Keratinocyte (primary cell): ENCODE results near the gene FMNL2. TPM values are rescaled to one million over a fixed set of nuclear protein-coding genes. Genes with fewer than 3 reads are reported as not detected.

Experiments
- DNase-seq: peaks from one replicate; pipeline ENCODE4 v3.0.0-alpha.2; 2011; ENCODE audit warnings: low read depth, missing footprints, low spot score
- FAIRE-seq: peaks from 2 replicates; lab custom pipeline; 2011; peaks lifted over from hg19 to GRCh38; lab: Jason Lieb, UNC
- H2AFZ ChIP-seq: 2 replicates; pipeline ENCODE4 v1.6.0; 2012; ENCODE audit warnings: low read length, control low read depth, inconsistent platforms; ENCODE audit not compliant: control insufficient read depth
- H3K27ac ChIP-seq: 2 replicates; pipeline ENCODE4 v1.5.1; 2011; ENCODE audit warnings: low read length; ENCODE audit not compliant: control insufficient read depth, insufficient read depth
- H3K27me3 ChIP-seq: 3 replicates; pipeline ENCODE4 v1.6.0; 2011; ENCODE audit warnings: low read length; ENCODE audit not compliant: control insufficient read depth, insufficient read depth; ENCODE audit errors: extremely low read depth
- H3K36me3 ChIP-seq, 2 experiments: 2 replicates in 1 of 2; 3 replicates in 1 of 2; pipeline ENCODE4 v1.5.1; 2011; ENCODE audit warnings: low read length in 2 of 2, mild to moderate bottlenecking in 1 of 2; ENCODE audit not compliant: control insufficient read depth in 2 of 2, insufficient read depth in 2 of 2; ENCODE audit errors: extremely low read depth in 1 of 2
- H3K4me1 ChIP-seq: 3 replicates; pipeline ENCODE4 v1.5.1; 2011; ENCODE audit warnings: low read length; ENCODE audit not compliant: control insufficient read depth, insufficient read depth; ENCODE audit errors: extremely low read depth
- H3K4me2 ChIP-seq: 3 replicates; pipeline ENCODE4 v1.6.0; 2011; ENCODE audit warnings: low read depth, low read length; ENCODE audit not compliant: control insufficient read depth, insufficient read depth; ENCODE audit errors: extremely low read depth
- H3K4me3 ChIP-seq, 3 experiments: fragments of 200-600 bp in 1 of 3; sonication (generic) in 1 of 3; 2 replicates in 2 of 3; 3 replicates in 1 of 3; pipeline ENCODE4 v1.5.1; 2011 to 2016; ENCODE audit warnings: low read length in 3 of 3, mild to moderate bottlenecking in 3 of 3, control low read depth in 2 of 3, inconsistent platforms in 1 of 3, low read depth in 1 of 3, mixed read lengths in 1 of 3, mixed run types in 1 of 3, moderate library complexity in 1 of 3; ENCODE audit not compliant: control insufficient read depth in 2 of 3, insufficient read depth in 2 of 3; ENCODE audit errors: extremely low read depth in 1 of 3
- H3K79me2 ChIP-seq: 2 replicates; pipeline ENCODE4 v1.6.0; 2012; ENCODE audit warnings: low read length; ENCODE audit not compliant: control insufficient read depth, insufficient read depth
- H3K9ac ChIP-seq: 3 replicates; pipeline ENCODE4 v1.6.0; 2011; ENCODE audit warnings: low read length; ENCODE audit not compliant: control insufficient read depth, insufficient read depth; ENCODE audit errors: extremely low read depth
- H3K9me1 ChIP-seq: 3 replicates; pipeline ENCODE4 v1.6.0; 2011; ENCODE audit warnings: low read length; ENCODE audit not compliant: control insufficient read depth, insufficient read depth; ENCODE audit errors: extremely low read depth
- H3K9me3 ChIP-seq: 2 replicates; pipeline ENCODE4 v1.5.1; 2012; ENCODE audit warnings: low read depth, low read length; ENCODE audit not compliant: control insufficient read depth
- H4K20me1 ChIP-seq: 3 replicates; pipeline ENCODE4 v1.6.0; 2011; ENCODE audit warnings: low read length; ENCODE audit not compliant: control insufficient read depth, insufficient read depth; ENCODE audit errors: extremely low read depth
- EZH2 ChIP-seq: IDR thresholded peaks from one replicate; pipeline ENCODE4 v1.6.1; 2012; ENCODE audit warnings: inconsistent platforms, mild to moderate bottlenecking, low read length, moderate library complexity
- dilution Hi-C: fragments of 300-500 bp; cut with MboI; formaldehyde crosslinking; loops from one replicate; pipeline ENCODE4 v1.7.0; 2020; ENCODE audit warnings: low sequenced_read_pairs; ENCODE audit not compliant: extremely low pct_ligation_motif_present
- polyA plus RNA-seq, 5 experiments: library from polyadenylated mRNA; depleted of rRNA in 3 of 5; stranded (reverse) in 3 of 5; stranded (forward) in 1 of 5; unstranded in 1 of 5; fragments of >200 nt; gene quantifications; 1 replicate in 1 of 5; 2 replicates in 3 of 5; 3 replicates in 1 of 5; pipeline versions ENCODE4 v1.2.1 to v1.2.3, GENCODE V29; 2011 to 2012; ENCODE audit warnings: missing spikeins in 2 of 5, low read depth in 1 of 5, low replicate concordance in 1 of 5
- TF ChIP-seq, protein P1 (sequence below), 3 experiments: IDR thresholded peaks in 1 of 3; conservative IDR thresholded peaks in 1 of 3; optimal IDR thresholded peaks in 1 of 3; 2 replicates in 2 of 3; 3 replicates in 1 of 3; pipeline versions ENCODE3 to v1.5.1; 2011; ENCODE audit warnings: low read length in 3 of 3, mild to moderate bottlenecking in 3 of 3, moderate library complexity in 2 of 3, control low read depth in 1 of 3, inconsistent platforms in 1 of 3; ENCODE audit not compliant: insufficient read depth in 2 of 3; ENCODE audit errors: extremely low read depth in 1 of 3

Gene FMNL2
- polyA plus RNA-seq, 1 donor (not counting 4 experiments of a cell fraction or from before 2014, with no cell fraction given): 62.7 TPM

DNA sequence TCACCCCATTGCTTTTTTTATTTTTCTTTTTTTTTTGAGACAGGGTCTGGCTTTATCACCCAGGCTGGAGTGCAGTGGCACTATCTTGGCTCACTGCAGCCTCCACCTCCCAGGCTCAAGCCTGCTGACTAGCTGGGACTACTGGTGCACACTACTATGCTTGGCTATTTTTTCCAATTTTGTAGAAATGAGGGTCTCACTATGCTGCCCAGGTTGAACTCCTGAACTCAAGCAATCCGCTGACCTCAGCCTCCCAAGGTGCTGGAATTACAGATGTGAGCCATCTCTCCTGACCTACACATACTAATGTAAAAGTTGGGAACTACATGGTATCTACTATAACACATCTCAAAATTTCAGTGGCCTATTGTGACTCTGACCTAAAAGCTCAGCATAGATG is 101.2 kb downstream of the FMNL2 start:
- Histone ChIP-seq H3K9ac (no peak overlapping the region), H3K9me1 (peaks cover 2% of the 10 kb centered on the region), H2AFZ (no peak overlapping the region), H3K27me3 (no peaks in the 10 kb centered on the region), H3K4me1 (peaks cover 54% of the 10 kb centered on the region), H3K36me3 (no peaks in the 10 kb centered on the region), H4K20me1 (no peaks in the 10 kb centered on the region), H3K79me2 (peaks cover 84% of the 10 kb centered on the region), H3K4me3 (no peak overlapping the region), H3K9me3 (no peaks in the 10 kb centered on the region), H3K4me2 (no peak overlapping the region), H3K27ac (no peak overlapping the region)
- dilution Hi-C loops: no loop called here
- TF ChIP-seq EZH2: no peak
- TF ChIP-seq, protein P1, sequence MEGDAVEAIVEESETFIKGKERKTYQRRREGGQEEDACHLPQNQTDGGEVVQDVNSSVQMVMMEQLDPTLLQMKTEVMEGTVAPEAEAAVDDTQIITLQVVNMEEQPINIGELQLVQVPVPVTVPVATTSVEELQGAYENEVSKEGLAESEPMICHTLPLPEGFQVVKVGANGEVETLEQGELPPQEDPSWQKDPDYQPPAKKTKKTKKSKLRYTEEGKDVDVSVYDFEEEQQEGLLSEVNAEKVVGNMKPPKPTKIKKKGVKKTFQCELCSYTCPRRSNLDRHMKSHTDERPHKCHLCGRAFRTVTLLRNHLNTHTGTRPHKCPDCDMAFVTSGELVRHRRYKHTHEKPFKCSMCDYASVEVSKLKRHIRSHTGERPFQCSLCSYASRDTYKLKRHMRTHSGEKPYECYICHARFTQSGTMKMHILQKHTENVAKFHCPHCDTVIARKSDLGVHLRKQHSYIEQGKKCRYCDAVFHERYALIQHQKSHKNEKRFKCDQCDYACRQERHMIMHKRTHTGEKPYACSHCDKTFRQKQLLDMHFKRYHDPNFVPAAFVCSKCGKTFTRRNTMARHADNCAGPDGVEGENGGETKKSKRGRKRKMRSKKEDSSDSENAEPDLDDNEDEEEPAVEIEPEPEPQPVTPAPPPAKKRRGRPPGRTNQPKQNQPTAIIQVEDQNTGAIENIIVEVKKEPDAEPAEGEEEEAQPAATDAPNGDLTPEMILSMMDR (optimal IDR thresholded peaks at IDR 0.05 in 1 of 3, IDR thresholded peaks at IDR 0.05 in 1 of 3, conservative IDR thresholded peaks at IDR 0.05 in 1 of 3; ENCODE audit: extremely low read depth in 1 of 3, insufficient read depth in 2 of 3, low read length in 3 of 3): no peak
- no peak for FAIRE-seq
- DNase-seq: no peak

DNA sequence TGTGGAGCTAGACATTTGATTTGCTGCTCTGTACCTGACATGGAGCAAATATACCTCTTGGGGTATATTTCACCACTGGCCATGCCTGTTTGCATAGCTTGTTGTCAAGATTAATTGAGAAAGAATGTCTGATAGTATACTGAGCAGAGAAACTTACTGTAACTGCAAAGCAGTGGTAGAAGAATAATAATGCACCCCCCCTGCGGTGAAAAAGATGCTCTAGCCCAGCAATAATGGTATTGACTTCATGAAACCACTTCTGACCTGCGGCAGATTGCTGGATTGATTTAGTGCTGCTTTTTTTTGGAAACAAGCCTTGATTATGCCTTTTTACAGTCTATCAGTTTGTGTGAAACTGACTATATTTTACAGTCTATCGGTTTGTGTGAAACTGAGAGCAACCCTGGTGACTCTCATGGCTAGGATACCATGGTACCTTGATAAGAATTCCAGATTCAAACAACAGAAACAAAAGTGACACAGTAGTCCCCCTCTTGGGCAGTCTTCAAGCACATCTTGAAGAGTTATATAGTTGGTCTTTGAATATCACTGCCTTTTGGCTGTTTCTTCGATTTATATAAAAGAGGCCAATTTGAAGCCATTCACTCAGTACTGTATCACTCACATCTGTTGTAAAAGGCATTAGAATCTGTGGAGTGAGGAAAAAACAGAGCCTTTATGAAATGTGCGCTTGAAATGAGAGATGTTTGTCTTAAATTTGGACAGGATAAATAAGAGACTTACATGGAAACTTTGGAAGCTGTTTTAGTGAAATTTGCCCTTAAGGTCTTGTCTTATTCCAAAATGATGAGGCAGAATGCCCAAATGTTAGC is 102.5 kb downstream of the FMNL2 start:
- H3K27me3 ChIP-seq: no peaks in the 10 kb centered on the region
- no peak for TF ChIP-seq EZH2
- TF ChIP-seq, protein P1 (optimal IDR thresholded peaks at IDR 0.05 in 1 of 3, IDR thresholded peaks at IDR 0.05 in 1 of 3, conservative IDR thresholded peaks at IDR 0.05 in 1 of 3; ENCODE audit: extremely low read depth in 1 of 3, insufficient read depth in 2 of 3, low read length in 3 of 3): no peak
- H3K4me3 ChIP-seq: no peak overlapping the region
- no peak for FAIRE-seq
- no peak overlapping the region for H3K9ac ChIP-seq
- peaks cover 45% of the 10 kb centered on the region for H3K4me1 ChIP-seq
- dilution Hi-C loops: no loop called here
- H2AFZ ChIP-seq: no peak overlapping the region
- H3K79me2 ChIP-seq: peaks cover 93% of the 10 kb centered on the region
- no peak overlapping the region for H3K4me2 ChIP-seq
- no peak overlapping the region for H3K27ac ChIP-seq
- peaks cover 2% of the 10 kb centered on the region for H3K9me1 ChIP-seq
- no peaks in the 10 kb centered on the region for H3K9me3 ChIP-seq
- DNase-seq: no peak
- no peaks in the 10 kb centered on the region for H3K36me3 ChIP-seq
- no peaks in the 10 kb centered on the region for H4K20me1 ChIP-seq
